ENCODE measurements around the gene SLC29A3.
"Not testable (repeated sequence)": the region's sequence is repeated elsewhere in the genome, so short reads cannot be mapped to it uniquely, and the experiment has no call there.

Gene SLC29A3

DNA sequence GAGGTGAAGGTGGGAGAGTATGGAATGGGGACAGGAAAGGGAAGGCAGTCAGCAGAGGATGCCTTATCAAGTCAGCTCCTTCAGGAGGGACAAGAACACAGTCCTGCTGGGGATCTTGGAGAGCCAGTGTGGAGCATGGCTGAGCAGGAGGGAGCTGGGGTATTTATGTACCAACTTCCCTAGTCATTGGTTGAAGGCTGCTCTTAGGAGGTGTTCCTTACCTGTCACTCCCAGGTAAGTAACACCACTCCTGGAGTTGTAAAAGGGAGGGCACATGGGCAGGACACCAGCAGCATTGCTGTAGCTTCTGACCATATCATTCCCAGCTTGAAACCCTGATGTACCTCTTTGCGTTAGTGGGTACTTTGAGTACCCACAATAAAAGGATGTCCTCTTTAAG, 29.8 kb downstream of the SLC29A3 start:
- Histone ChIP-seq H3K9me3 (ENCODE audit: insufficient read depth, low read depth, low read length) (no peaks in the 10 kb centered on the region), H3K27me3 (ENCODE audit: insufficient read depth, low read length) (no peaks in the 10 kb centered on the region), H3K4me1 (ENCODE audit: insufficient read depth, low read length) (peaks cover 16% of the 10 kb centered on the region), H3K9ac (ENCODE audit: low read depth, low read length) (no peak overlapping the region), H3K4me3 (ENCODE audit: low read length) (no peak overlapping the region), H3K36me3 (ENCODE audit: insufficient read depth, low read length) (no peaks in the 10 kb centered on the region; the same call in 1 of the 2 replicates), H3K27ac (ENCODE audit: low read depth, low read length) (no peak overlapping the region)
- 100% methylated on average over 1 of the region's 1 CpG for WGBS

DNA sequence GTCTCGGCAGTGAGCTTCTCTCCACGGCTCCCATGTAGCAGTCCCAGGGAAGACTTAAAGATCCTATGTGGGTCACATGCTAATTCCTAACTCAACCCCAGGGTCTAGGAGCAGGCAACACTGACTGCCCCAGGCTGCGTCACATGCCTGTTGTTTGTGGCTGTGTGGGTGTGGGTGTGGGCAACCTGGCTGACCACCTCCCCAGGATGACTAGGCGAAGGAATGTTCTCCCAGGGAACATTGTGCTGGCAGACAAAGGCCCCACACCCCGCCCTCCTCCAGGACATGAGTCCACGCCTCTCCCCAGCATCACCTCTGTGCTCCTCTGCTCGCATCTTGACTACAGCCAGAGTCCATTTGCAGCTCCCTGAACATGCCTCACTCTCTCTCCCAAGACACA, 30.3 kb downstream of the SLC29A3 start:
- no peaks in the 10 kb centered on the region for H3K9me3 ChIP-seq (ENCODE audit: insufficient read depth, low read depth, low read length)
- no peak overlapping the region for H3K9ac ChIP-seq (ENCODE audit: low read depth, low read length)
- peaks cover 11% of the 10 kb centered on the region for H3K4me1 ChIP-seq (ENCODE audit: insufficient read depth, low read length)
- no peak overlapping the region for H3K27ac ChIP-seq (ENCODE audit: low read depth, low read length)
- H3K4me3 ChIP-seq (ENCODE audit: low read length) = no peak overlapping the region
- WGBS = 84% methylated on average over 7 of the region's 7 CpGs
- H3K27me3 ChIP-seq (ENCODE audit: insufficient read depth, low read length) = no peaks in the 10 kb centered on the region
- H3K36me3 ChIP-seq (ENCODE audit: insufficient read depth, low read length) = no peaks in the 10 kb centered on the region; the same call in 1 of the 2 replicates

DNA sequence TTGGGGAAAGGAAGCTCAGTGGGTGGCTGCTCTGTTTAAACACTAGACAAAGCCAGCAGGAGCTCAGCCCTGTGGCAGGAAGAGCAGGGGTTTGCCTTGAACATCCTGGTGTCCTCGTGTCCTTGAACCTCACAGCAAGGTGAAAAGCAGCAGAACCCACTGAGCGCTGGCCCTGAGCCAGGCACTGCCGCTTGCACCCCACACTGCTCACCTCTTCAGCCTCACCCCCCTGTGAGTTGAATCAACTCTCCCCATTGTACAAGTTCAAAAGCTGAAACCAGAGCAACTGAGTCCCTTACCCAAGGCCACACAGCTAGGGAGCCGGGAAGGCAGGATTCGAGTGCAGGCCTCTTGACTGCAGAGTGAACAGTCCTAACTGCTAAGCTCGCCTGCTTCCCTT, 32.0 kb downstream of the SLC29A3 start:
- H3K4me1 ChIP-seq (ENCODE audit: insufficient read depth, low read length) = no peaks in the 10 kb centered on the region
- no peak overlapping the region for H3K9ac ChIP-seq (ENCODE audit: low read depth, low read length)
- 87% methylated on average over 6 of the region's 6 CpGs for WGBS

DNA sequence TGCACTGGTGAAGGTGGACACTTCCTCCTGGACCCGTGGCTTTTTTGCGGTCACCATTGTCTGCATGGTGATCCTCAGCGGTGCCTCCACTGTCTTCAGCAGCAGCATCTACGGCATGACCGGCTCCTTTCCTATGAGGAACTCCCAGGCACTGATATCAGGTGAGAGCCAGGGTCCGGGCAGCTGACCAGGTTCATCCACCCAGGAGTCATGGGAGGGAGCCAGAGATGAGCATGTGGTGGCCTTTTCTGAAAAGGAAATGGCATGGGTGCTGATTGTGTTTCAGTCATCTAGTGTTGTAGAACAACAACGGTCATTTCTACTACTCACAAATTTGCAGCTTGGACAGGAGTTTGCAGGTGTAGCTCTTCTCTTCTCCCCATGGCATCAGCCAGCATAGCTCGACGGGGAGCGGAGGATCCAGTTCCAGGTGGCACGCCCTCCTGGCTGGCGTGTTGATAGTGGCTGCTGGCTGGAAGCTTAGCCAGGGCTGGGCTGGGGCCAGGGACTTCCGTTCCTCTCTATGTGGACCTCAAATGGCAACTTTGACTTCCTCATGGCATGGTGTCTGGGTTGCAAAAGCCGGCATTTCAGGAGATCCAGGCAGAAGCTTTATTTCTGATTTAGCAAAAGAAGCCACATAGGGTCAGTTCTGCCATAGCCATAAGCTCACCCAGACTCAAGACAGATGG, 32.7 kb downstream of the SLC29A3 start:
- Histone ChIP-seq H3K9ac (ENCODE audit: low read depth, low read length) (no peak overlapping the region), H3K4me3 (ENCODE audit: low read length) (no peak overlapping the region), H3K36me3 (ENCODE audit: insufficient read depth, low read length) (peaks cover 5% of the 10 kb centered on the region; the same call in 1 of the 2 replicates), H3K27ac (ENCODE audit: low read depth, low read length) (no peak overlapping the region), H3K27me3 (ENCODE audit: insufficient read depth, low read length) (no peaks in the 10 kb centered on the region), H3K9me3 (ENCODE audit: insufficient read depth, low read depth, low read length) (no peaks in the 10 kb centered on the region), H3K4me1 (ENCODE audit: insufficient read depth, low read length) (no peaks in the 10 kb centered on the region)
- 96% methylated on average over 14 of the region's 14 CpGs for WGBS

More for the DNA sequence above, 32.0 kb downstream of the SLC29A3 start:
- peaks cover under 1% of the 10 kb centered on the region; the same call in 1 of the 2 replicates for H3K36me3 ChIP-seq (ENCODE audit: insufficient read depth, low read length)
- H3K4me3 ChIP-seq (ENCODE audit: low read length) = no peak overlapping the region
- H3K27me3 ChIP-seq (ENCODE audit: insufficient read depth, low read length) = no peaks in the 10 kb centered on the region
- H3K27ac ChIP-seq (ENCODE audit: low read depth, low read length) = no peak overlapping the region
- H3K9me3 ChIP-seq (ENCODE audit: insufficient read depth, low read depth, low read length) = no peaks in the 10 kb centered on the region

DNA sequence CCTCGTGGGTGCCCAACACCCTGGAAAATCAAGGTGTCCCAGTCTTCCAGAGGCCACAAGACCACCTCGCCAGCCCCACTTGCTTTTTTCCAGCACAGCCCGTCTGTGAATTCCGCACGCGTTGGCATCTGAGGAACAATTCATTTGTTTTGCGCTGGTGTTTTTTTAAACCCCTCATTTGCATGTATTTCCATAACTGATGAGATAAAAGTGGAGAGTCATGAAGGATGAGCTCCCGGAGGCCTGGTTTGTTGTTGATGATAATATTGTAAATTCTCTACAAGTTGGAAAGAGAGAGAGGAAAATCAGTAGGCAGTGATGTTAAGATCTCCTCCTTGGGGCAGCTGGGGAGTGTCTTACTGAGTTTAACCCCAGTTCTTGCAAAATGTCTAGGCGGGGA, 34.6 kb downstream of the SLC29A3 start:
- H3K27me3 ChIP-seq (ENCODE audit: insufficient read depth, low read length) = no peaks in the 10 kb centered on the region
- peaks cover 5% of the 10 kb centered on the region; the same call in 1 of the 2 replicates for H3K36me3 ChIP-seq (ENCODE audit: insufficient read depth, low read length)
- H3K9ac ChIP-seq (ENCODE audit: low read depth, low read length) = no peak overlapping the region
- no peaks in the 10 kb centered on the region for H3K4me1 ChIP-seq (ENCODE audit: insufficient read depth, low read length)
- no peak overlapping the region for H3K27ac ChIP-seq (ENCODE audit: low read depth, low read length)
- H3K9me3 ChIP-seq (ENCODE audit: insufficient read depth, low read depth, low read length) = no peaks in the 10 kb centered on the region
- 93% methylated on average over 9 of the region's 9 CpGs for WGBS
- H3K4me3 ChIP-seq (ENCODE audit: low read length) = no peak overlapping the region

DNA sequence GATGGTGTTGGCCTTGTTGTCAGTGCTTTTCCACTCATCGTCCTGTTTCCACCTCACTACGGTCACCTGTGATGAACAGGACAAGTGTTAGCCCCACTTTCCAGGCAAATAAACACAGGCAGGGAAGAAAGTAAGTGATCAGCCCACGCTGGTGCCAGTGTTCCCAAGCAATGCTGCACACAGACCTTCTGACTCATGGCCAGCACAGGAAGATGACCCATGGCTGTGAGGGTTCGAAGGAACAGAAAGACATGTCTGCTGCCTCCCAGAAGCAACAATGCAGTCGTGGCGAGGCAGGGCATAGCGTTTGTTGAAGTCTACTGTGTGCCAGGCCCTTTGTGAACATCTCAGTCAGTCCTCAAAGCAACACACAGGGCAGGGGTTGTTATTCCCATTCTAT, 35.7 kb downstream of the SLC29A3 start:
- no peak overlapping the region for H3K27ac ChIP-seq (ENCODE audit: low read depth, low read length)
- no peaks in the 10 kb centered on the region for H3K4me1 ChIP-seq (ENCODE audit: insufficient read depth, low read length)
- 96% methylated on average over 7 of the region's 7 CpGs for WGBS

DNA sequence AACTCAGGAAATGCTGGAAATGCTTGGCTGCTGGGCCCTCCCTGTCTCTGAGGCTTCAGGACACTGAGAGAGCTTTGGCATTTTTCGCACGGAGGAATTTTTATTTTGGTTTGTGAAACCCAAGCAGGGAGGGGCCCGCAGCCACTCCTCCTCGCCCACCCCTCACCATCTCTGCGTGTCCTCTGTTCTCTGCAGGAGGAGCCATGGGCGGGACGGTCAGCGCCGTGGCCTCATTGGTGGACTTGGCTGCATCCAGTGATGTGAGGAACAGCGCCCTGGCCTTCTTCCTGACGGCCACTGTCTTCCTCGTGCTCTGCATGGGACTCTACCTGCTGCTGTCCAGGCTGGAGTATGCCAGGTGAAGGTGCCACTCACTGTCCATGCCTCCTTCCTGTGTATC, 36.8 kb downstream of the SLC29A3 start:
- Histone ChIP-seq H3K9ac (ENCODE audit: low read depth, low read length) (no peak overlapping the region), H3K27ac (ENCODE audit: low read depth, low read length) (no peak overlapping the region), H3K27me3 (ENCODE audit: insufficient read depth, low read length) (no peaks in the 10 kb centered on the region), H3K4me1 (ENCODE audit: insufficient read depth, low read length) (no peaks in the 10 kb centered on the region), H3K36me3 (ENCODE audit: insufficient read depth, low read length) (peaks cover 5% of the 10 kb centered on the region; the same call in 1 of the 2 replicates), H3K9me3 (ENCODE audit: insufficient read depth, low read depth, low read length) (no peaks in the 10 kb centered on the region), H3K4me3 (ENCODE audit: low read length) (no peak overlapping the region)
- 95% methylated on average over 12 of the region's 12 CpGs for WGBS

More for the DNA sequence above, 35.7 kb downstream of the SLC29A3 start:
- peaks cover 5% of the 10 kb centered on the region; the same call in 1 of the 2 replicates for H3K36me3 ChIP-seq (ENCODE audit: insufficient read depth, low read length)
- no peaks in the 10 kb centered on the region for H3K9me3 ChIP-seq (ENCODE audit: insufficient read depth, low read depth, low read length)
- no peak overlapping the region for H3K9ac ChIP-seq (ENCODE audit: low read depth, low read length)
- no peak overlapping the region for H3K4me3 ChIP-seq (ENCODE audit: low read length)
- no peaks in the 10 kb centered on the region for H3K27me3 ChIP-seq (ENCODE audit: insufficient read depth, low read length)

DNA sequence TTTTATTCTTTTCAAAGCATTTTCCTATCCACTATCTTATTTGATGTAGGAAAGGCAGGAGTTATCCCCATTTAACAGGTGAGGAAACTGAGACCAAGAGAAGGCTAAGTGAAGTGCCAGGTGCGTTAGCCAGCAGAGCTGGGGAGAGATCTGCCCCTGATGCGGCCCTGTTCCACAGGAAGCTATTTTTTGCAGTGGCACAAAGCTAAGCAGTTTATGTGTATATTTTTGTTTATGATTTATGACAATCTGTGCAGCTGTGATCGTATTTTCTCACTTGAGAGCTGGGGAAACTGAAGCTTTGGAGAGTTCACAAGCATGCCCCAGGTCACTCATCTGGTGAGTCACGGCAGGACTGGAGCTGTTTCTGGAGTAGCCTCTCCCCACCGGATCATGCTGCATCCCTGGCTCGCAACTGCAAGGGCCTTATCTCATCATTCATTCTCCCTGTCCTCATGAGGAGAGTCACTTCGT, 38.8 kb downstream of the SLC29A3 start:
- Histone ChIP-seq H3K9me3 (ENCODE audit: insufficient read depth, low read depth, low read length) (no peaks in the 10 kb centered on the region), H3K4me3 (ENCODE audit: low read length) (no peak overlapping the region), H3K36me3 (ENCODE audit: insufficient read depth, low read length) (peaks cover 12% of the 10 kb centered on the region; the same call in 1 of the 2 replicates), H3K27ac (ENCODE audit: low read depth, low read length) (no peak overlapping the region), H3K27me3 (ENCODE audit: insufficient read depth, low read length) (no peaks in the 10 kb centered on the region), H3K9ac (ENCODE audit: low read depth, low read length) (no peak overlapping the region), H3K4me1 (ENCODE audit: insufficient read depth, low read length) (no peaks in the 10 kb centered on the region)
- WGBS = 89% methylated on average over 7 of the region's 7 CpGs

DNA sequence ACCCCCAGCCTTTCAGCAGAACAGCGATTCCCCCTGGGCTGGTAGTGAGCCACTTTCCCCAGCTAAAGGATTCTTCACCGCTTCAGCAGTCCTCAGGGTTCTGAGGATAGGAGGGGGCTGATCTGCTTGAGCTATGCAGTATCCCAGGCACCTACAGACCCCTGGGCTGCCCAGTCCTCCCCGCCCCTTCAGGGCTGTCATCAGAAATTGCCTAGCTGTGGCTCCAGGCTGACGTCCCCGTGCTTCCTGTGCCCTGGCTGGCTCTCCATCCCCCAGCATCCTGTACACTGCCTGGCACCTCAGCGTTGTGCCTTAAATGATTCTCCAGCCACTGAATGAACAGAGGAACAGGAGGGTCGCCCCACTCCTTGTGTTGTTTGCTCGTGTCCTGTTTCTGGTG, 39.2 kb downstream of the SLC29A3 start:
- no peaks in the 10 kb centered on the region for H3K9me3 ChIP-seq (ENCODE audit: insufficient read depth, low read depth, low read length)
- H3K36me3 ChIP-seq (ENCODE audit: insufficient read depth, low read length) = peaks cover 17% of the 10 kb centered on the region; the same call in 1 of the 2 replicates
- H3K27me3 ChIP-seq (ENCODE audit: insufficient read depth, low read length) = no peaks in the 10 kb centered on the region
- H3K27ac ChIP-seq (ENCODE audit: low read depth, low read length) = no peak overlapping the region
- H3K4me3 ChIP-seq (ENCODE audit: low read length) = no peak overlapping the region
- no peak overlapping the region for H3K9ac ChIP-seq (ENCODE audit: low read depth, low read length)
- H3K4me1 ChIP-seq (ENCODE audit: insufficient read depth, low read length) = no peaks in the 10 kb centered on the region
- 90% methylated on average over 8 of the region's 8 CpGs for WGBS

DNA sequence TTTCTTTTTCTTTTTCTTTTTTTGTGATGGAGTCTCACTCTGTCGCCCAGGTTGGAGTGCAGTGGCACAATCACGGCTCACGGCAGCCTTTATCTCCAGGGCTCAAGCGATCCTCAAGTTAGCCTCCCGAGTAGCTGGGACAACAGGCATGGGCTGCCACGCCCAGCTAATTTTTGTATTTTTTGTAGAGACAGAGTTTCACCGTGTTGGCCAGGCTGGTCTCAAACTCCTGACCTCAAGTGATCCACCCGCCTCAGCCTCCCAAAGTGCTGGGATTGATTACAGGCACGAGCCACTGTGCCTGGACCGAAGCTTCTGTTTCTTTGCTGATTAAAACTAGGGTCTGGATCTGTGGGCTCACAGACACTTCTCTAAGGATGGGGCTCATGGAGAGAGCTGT, 39.8 kb downstream of the SLC29A3 start:
- peaks cover 17% of the 10 kb centered on the region; the same call in 1 of the 2 replicates for H3K36me3 ChIP-seq (ENCODE audit: insufficient read depth, low read length)

DNA sequence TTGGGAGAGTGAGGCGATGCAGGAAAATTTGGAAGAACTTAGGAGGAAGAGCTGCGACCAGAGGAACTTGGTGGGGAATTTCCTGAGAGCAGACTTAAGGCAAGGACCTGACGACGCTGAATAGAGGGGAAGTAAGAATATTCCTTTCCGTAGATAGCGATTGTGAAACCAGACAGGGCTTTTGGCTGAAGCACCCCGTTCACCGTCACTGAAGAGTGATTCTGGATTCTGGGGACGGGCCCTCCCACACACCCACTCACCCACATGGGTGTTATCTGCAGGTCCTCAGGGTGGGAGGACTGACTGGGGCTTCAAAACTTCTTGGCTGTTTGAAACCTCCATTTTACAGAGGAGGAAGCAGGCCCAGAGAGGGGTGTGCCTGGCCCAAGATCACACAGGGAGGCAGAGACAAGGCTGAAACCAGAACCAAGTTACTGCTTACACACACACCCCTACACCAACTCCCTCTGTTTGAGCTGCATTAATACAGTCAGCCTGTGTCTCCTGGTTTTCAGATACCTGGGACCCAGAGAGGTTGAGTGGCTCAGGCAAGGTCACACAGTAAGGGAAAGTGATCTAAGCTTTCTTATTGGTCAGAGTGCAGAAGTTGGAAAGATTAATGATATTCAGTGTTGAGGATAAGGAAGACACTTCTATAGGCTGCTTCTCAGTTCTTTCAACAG, 40.4 kb downstream of the SLC29A3 start:
- Histone ChIP-seq H3K27me3 (ENCODE audit: insufficient read depth, low read length) (no peaks in the 10 kb centered on the region), H3K4me3 (ENCODE audit: low read length) (no peak overlapping the region), H3K9ac (ENCODE audit: low read depth, low read length) (no peak overlapping the region), H3K36me3 (ENCODE audit: insufficient read depth, low read length) (peaks cover 17% of the 10 kb centered on the region; the same call in 1 of the 2 replicates), H3K4me1 (ENCODE audit: insufficient read depth, low read length) (0 out of 2 replicates have a peak, but pooled peaks cover 4% of the 10 kb centered on the region), H3K9me3 (ENCODE audit: insufficient read depth, low read depth, low read length) (no peaks in the 10 kb centered on the region), H3K27ac (ENCODE audit: low read depth, low read length) (no peak overlapping the region)
- 90% methylated on average over 9 of the region's 9 CpGs for WGBS

More for the DNA sequence above, 39.8 kb downstream of the SLC29A3 start:
- not testable (repeated sequence) for H3K9me3 ChIP-seq (ENCODE audit: insufficient read depth, low read depth, low read length); H3K4me3 ChIP-seq (ENCODE audit: low read length); H3K27me3 ChIP-seq (ENCODE audit: insufficient read depth, low read length); H3K4me1 ChIP-seq (ENCODE audit: insufficient read depth, low read length); H3K27ac ChIP-seq (ENCODE audit: low read depth, low read length); H3K9ac ChIP-seq (ENCODE audit: low read depth, low read length)
- 93% methylated on average over 10 of the region's 10 CpGs for WGBS
